AG04450 (cell line): Measurements from ENCODE around the gene P2RY6. TPM values are rescaled to one million over a fixed set of nuclear protein-coding genes. Genes with fewer than 3 reads are reported as not detected.

Experiments used
- CTCF ChIA-PET: fragments of 300-600, 350-600 bp; formaldehyde crosslinking; extraction: SDS; loops from one replicate; lab custom pipeline; 2022; ENCODE audit warnings: antibody characterized with exemption, inconsistent platforms; lab: Charles Lee
- POLR2A ChIA-PET: fragments of 350-600 bp; formaldehyde crosslinking; extraction: SDS; loops from one replicate; lab custom pipeline; 2021; ENCODE audit warnings: antibody characterized with exemption, inconsistent platforms; lab: Yijun Ruan, JAX
- DNase-seq: peaks from one replicate; pipeline ENCODE4 v3.0.0-alpha.2; 2011; ENCODE audit warnings: low read depth, low spot score
- H3K27ac ChIP-seq: one replicate; pipeline ENCODE4 v1.5.1; 2012; ENCODE audit warnings: low read depth, low read length, control low read depth
- H3K27me3 ChIP-seq: one replicate; pipeline ENCODE4 v1.6.0; 2012; ENCODE audit warnings: low read length; ENCODE audit not compliant: control insufficient read depth, insufficient read depth
- H3K4me3 ChIP-seq: 2 replicates; pipeline ENCODE4 v1.5.1; 2011; ENCODE audit warnings: mild to moderate bottlenecking, low read depth, low read length, control low read depth
- H3K9me3 ChIP-seq: 2 replicates; pipeline ENCODE4 v1.5.1; 2012; ENCODE audit warnings: low read length; ENCODE audit not compliant: control insufficient read depth, insufficient read depth
- polyA plus RNA-seq: library from polyadenylated mRNA; depleted of rRNA; stranded (reverse); fragments of >200 nt; gene quantifications from 2 replicates; pipeline ENCODE4 v1.2.3, GENCODE V29; 2011
- TF ChIP-seq, protein P1 (sequence below): IDR thresholded peaks from 2 replicates; pipeline ENCODE4 v1.5.1; 2011; ENCODE audit warnings: low read depth, low read length, control low read depth, inconsistent platforms

P2RY6 gene
- polyA plus RNA-seq, 1 experiment: not detected

DNA sequence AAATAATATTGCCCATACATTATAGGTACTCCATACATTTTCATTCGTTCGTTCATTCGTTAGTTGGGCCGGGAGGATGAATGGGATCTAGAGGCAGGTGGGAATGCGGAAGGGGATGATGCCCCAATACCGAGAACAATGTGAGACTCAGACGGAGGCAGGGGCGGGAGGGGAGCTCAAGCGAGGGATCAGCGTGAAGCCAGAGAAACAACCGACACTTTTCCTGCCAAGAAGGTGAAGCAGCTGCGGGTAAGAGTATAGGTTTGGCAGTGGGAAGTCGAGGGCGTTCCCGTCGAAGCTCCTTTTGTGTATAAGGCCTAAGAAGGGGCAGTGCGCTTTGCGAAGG, 34.8 kb downstream of the P2RY6 start:
- TF ChIP-seq, protein P1, sequence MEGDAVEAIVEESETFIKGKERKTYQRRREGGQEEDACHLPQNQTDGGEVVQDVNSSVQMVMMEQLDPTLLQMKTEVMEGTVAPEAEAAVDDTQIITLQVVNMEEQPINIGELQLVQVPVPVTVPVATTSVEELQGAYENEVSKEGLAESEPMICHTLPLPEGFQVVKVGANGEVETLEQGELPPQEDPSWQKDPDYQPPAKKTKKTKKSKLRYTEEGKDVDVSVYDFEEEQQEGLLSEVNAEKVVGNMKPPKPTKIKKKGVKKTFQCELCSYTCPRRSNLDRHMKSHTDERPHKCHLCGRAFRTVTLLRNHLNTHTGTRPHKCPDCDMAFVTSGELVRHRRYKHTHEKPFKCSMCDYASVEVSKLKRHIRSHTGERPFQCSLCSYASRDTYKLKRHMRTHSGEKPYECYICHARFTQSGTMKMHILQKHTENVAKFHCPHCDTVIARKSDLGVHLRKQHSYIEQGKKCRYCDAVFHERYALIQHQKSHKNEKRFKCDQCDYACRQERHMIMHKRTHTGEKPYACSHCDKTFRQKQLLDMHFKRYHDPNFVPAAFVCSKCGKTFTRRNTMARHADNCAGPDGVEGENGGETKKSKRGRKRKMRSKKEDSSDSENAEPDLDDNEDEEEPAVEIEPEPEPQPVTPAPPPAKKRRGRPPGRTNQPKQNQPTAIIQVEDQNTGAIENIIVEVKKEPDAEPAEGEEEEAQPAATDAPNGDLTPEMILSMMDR: no peak
- ChIA-PET POLR2A (interaction anchor here (0.9 to 5.3 kb wide), 3 partner anchors 29 to 54 kb away, joined by 3 to 70 read pairs (median 5); no protein-coding TSS in a partner anchor), CTCF (interaction anchor here (0.6 to 5.9 kb wide), 38 partner anchors 9 to 476 kb away, joined by 3 to 137 read pairs (median 5); partner anchors contain the start of gene FCHSD2)
- Histone ChIP-seq H3K27ac (peak overlapping the region; percentile 81), H3K4me3 (peak overlapping the region; percentile 40), H3K27me3 (no peaks in the 10 kb centered on the region), H3K9me3 (no peaks in the 10 kb centered on the region; the same call in 1 of the 2 replicates)
- no peak for DNase-seq

DNA sequence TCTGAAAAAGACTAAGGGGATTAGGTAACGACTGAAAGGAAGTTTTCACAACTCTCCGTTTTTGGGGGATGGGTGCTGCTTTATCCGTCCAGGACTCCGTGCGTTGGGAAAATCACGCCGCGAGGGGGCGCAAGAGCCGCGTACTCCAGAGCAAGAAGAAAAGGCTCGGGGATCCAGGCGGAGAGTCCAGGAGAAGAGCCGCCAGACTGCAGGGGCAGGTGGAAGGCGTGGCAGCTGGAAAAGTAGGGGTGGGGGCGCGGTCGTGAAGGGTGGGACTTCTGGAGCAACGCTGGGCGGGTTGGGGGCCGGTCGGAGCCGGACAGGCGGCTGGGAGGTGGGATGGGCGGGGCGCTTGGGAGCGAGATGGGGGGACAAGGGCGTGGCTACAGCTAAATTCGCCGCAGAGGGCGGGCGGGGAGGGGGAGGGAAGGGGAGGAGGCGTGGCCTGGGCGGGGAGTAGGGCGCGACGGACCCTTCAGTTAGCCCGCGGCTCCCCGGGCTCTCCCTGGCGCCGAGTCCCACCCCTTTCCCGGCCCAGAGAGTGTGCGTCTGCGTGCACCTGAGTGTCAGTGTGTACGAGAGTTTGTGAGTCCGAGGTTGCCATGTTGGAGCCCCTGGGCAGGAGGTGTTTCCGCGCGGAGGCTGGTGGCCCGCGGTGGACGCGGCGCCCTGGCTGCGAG, 35.3 kb downstream of the P2RY6 start:
- POLR2A ChIA-PET: interaction anchor here (0.9 to 5.3 kb wide), 5 partner anchors 14 to 53 kb away, joined by 3 to 70 read pairs (median 10); no protein-coding TSS in a partner anchor

DNA sequence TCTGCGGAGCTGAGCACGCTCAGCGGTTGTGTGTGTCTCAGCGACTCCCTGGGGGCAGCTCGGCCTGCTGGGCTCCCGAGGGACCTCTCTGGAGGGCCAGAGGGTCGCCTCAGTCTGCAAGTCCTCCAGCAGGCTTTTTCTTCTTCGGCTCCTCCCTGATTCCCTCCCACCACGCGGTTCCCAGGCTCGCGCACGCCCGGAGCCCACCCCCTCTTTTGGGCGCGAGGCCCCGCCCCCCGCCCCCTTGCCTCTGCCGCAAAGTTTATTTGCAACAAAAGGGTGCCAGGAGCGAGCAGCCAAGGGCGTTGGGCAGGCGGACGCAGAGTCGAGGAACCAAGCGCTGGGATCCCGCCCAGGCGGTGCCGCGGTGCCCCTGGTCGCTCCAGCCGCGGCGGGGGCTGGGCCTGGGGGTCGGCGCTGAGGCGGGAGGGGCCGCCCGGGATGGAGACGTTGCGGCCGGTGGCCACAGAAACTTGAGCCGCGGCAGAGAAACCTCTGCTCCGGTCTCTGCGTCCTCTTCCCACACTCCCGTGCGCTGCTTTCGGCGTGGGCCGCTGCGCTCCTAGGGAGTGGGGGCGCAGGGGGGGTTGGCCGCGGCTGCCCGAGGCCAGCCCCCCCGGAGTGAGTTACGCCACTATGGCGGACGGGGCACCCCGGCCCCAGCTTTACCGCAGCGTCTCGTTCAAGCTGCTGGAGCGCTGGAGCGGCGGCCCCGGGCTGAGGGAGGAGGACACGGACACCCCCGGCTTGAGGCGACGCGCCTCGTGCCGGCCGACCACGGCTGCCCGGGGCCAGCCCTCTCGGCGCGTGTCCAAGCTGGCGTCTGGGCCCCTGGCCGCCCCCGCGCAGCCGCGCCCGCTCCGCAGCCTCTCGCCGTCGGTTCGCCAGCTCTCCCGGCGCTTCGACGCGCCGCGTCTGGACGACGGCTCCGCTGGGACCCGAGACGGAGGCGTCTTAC, 36.1 kb downstream of the P2RY6 start, which contains the start of gene ARHGEF17:
Gene ARHGEF17 (plus strand): TSS at position 274 of the 958 bp plus-strand sequence. CDS start 363 bp downstream, at position 637.
- TF ChIP-seq, protein P1: no peak
- Histone ChIP-seq H3K4me3 (peak within 1 kb of the TSS; percentile 77), H3K27ac (peak within 1 kb of the TSS; percentile 97), H3K9me3 (no peaks in the 10 kb centered on the region; the same call in 1 of the 2 replicates), H3K27me3 (no peaks in the 10 kb centered on the region)
- ChIA-PET POLR2A (interaction anchor here (0.6 to 5.3 kb wide), 10 partner anchors 9 to 157 kb away, joined by 3 to 70 read pairs (median 7); no protein-coding TSS in a partner anchor), CTCF (interaction anchor here (1.3 to 5.9 kb wide), 16 partner anchors 7 to 354 kb away, joined by 4 to 137 read pairs (median 12); no protein-coding TSS in a partner anchor)
- no peak for DNase-seq

More for the DNA sequence above, 35.3 kb downstream of the P2RY6 start:
- H3K27me3 ChIP-seq: no peaks in the 10 kb centered on the region
- CTCF ChIA-PET: interaction anchor here (0.6 to 5.9 kb wide), 36 partner anchors 8 to 477 kb away, joined by 3 to 137 read pairs (median 5); partner anchors contain the start of gene FCHSD2
- no peaks in the 10 kb centered on the region; the same call in 1 of the 2 replicates for H3K9me3 ChIP-seq
- peak overlapping the region; percentile 97 for H3K27ac ChIP-seq
- TF ChIP-seq, protein P1: peak; percentile 85
- peak overlapping the region; percentile 77 for H3K4me3 ChIP-seq
- DNase-seq: peak; percentile 98

DNA sequence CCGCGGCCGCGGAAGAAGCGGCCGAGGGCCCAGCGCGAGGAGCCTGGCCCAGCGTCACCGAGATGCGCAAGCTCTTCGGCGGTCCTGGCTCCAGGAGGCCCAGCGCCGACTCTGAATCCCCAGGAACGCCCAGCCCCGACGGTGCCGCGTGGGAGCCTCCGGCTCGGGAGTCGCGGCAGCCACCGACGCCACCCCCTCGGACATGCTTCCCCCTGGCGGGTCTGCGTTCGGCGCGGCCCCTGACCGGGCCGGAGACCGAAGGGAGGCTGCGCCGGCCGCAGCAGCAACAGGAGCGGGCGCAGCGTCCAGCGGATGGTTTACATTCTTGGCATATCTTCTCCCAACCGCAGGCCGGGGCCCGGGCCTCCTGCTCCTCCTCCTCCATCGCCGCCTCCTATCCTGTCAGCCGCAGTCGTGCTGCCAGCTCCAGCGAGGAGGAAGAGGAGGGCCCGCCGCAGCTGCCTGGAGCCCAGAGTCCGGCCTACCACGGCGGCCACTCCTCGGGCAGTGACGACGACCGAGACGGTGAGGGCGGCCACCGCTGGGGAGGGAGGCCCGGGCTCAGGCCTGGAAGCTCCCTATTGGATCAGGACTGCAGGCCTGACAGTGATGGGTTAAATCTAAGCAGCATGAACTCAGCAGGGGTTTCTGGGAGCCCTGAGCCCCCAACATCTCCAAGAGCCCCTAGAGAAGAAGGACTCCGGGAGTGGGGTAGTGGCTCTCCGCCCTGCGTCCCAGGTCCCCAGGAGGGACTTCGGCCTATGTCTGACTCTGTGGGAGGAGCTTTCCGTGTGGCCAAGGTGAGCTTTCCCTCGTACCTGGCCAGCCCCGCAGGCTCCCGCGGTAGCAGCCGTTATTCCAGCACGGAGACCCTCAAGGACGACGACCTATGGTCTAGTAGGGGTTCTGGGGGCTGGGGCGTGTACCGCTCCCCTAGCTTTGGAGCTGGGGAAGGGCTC, 37.1 kb downstream of the P2RY6 start:
- Histone ChIP-seq H3K27me3 (no peaks in the 10 kb centered on the region), H3K9me3 (no peaks in the 10 kb centered on the region; the same call in 1 of the 2 replicates), H3K27ac (peak overlapping the region; percentile 97), H3K4me3 (peak overlapping the region; percentile 77)
- DNase-seq: peak; percentile 90
- TF ChIP-seq, protein P1: no peak
- ChIA-PET POLR2A (interaction anchor here (0.6 to 5.3 kb wide), 9 partner anchors 9 to 156 kb away, joined by 3 to 70 read pairs (median 6); no protein-coding TSS in a partner anchor), CTCF (interaction anchor here (2.2 to 5.9 kb wide), 4 partner anchors 27 to 84 kb away, joined by 8 to 137 read pairs (median 52); no protein-coding TSS in a partner anchor)
